ENCODE results near the gene OOSP3. TPM values are rescaled to one million over a fixed set of nuclear protein-coding genes. Genes with fewer than 3 reads are reported as not detected.

The OOSP3 gene
- total RNA-seq, 1 donor from 2014 or later = 0.29 TPM

DNA sequence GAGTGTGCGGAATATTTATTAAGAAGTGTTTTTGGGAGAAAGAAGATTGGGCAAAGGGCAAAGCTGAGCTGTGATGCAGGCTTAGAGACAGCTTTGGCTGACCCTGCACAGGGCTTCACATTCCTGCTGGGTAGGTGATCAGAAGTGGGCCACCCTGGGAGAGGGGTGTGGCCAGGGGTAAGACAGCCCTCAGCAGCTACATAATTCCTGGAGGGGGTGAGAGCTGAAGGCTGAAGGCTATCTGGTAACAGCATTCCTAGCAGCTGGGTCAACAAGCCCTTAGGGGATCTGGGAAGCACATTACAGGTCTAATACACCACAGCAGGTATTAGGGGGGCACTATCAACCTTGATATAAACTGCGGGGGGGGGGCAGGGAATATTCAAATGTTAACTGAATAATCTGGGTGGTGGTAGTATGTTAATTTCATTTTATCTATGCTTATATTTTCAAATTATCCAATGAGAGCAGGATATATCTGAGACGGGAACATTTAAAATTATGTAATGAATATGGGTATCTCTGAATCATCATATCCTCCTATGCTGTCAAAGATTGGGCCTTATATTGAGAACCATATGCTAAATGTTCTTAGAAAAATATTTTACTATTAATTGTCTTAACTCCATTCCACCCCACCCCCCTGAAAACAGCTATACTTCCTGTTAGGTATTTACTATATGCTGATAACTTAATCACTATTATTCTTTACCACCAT is 65.6 kb downstream of the OOSP3 start:
- ChIA-PET CTCF (no interaction called here), POLR2A (no interaction called here)
- ATAC-seq (ENCODE audit: low read depth) (no peak), DNase-seq (no peak)
- Mint-ChIP-seq H3K9me3 (peaks cover under 1% of the 10 kb centered on the region), H3K27ac (no peak overlapping the region), H3K27me3 (peaks cover 20% of the 10 kb centered on the region), H3K4me1 (peaks cover 2% of the 10 kb centered on the region), H3K4me3 (no peak overlapping the region), H3K36me3 (ENCODE audit: low read depth) (no peaks in the 10 kb centered on the region)
- TF ChIP-seq, protein P1, sequence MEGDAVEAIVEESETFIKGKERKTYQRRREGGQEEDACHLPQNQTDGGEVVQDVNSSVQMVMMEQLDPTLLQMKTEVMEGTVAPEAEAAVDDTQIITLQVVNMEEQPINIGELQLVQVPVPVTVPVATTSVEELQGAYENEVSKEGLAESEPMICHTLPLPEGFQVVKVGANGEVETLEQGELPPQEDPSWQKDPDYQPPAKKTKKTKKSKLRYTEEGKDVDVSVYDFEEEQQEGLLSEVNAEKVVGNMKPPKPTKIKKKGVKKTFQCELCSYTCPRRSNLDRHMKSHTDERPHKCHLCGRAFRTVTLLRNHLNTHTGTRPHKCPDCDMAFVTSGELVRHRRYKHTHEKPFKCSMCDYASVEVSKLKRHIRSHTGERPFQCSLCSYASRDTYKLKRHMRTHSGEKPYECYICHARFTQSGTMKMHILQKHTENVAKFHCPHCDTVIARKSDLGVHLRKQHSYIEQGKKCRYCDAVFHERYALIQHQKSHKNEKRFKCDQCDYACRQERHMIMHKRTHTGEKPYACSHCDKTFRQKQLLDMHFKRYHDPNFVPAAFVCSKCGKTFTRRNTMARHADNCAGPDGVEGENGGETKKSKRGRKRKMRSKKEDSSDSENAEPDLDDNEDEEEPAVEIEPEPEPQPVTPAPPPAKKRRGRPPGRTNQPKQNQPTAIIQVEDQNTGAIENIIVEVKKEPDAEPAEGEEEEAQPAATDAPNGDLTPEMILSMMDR (IDR thresholded peaks at IDR 0.05) = no peak
- intact Hi-C loops (cut with micrococcal nuclease) = no loop called here

- Mint-ChIP-seq H3K27ac (no peak overlapping the region), H3K36me3 (ENCODE audit: low read depth) (no peaks in the 10 kb centered on the region), H3K27me3 (peaks cover 20% of the 10 kb centered on the region), H3K4me1 (peaks cover 2% of the 10 kb centered on the region), H3K4me3 (no peak overlapping the region), H3K9me3 (no peaks in the 10 kb centered on the region)
- intact Hi-C loops (cut with micrococcal nuclease) = no loop called here
- POLR2A ChIA-PET = no interaction called here
- DNase-seq (no peak), ATAC-seq (ENCODE audit: low read depth) (no peak)
- TF ChIP-seq, protein P1 (IDR thresholded peaks at IDR 0.05) = no peak
- CTCF ChIA-PET = no interaction called here
These were observed 66.1 kb downstream of the OOSP3 start for GRCh38 chr11:59944720-59945119.

Other genes starting within 250 kb of the OOSP3 start
- gene PATL1, start 209.7 kb upstream of the OOSP3 start, total RNA-seq = 42.0 and 45.1 TPM in 2 replicates
- not detected in 2 replicates for gene OR10V1, start 164.9 kb upstream of the OOSP3 start, total RNA-seq
- gene STX3, start 123.4 kb upstream of the OOSP3 start, total RNA-seq = 14.5 and 16.7 TPM in 2 replicates
- 56.4 and 57.7 TPM in 2 replicates for gene MRPL16, start 68.0 kb upstream of the OOSP3 start, total RNA-seq
- not detected in 2 replicates for gene CBLIF, start 33.3 kb upstream of the OOSP3 start, total RNA-seq
- not detected in 2 replicates for gene TCN1, start 12.3 kb upstream of the OOSP3 start, total RNA-seq
- not detected in 2 replicates for gene OOSP1, start 59.6 kb downstream of the OOSP3 start, total RNA-seq
- not detected in 2 replicates for gene OOSP4A, start 85.3 kb downstream of the OOSP3 start, total RNA-seq
- not detected in 2 replicates for gene OOSP4B, start 138.4 kb downstream of the OOSP3 start, total RNA-seq
- gene OOSP2, start 161.6 kb downstream of the OOSP3 start, total RNA-seq = not detected in 2 replicates
- not detected in 2 replicates for gene MS4A3, start 177.9 kb downstream of the OOSP3 start, total RNA-seq
- gene MS4A2, start 209.9 kb downstream of the OOSP3 start, total RNA-seq = not detected in 2 replicates

All from activated B cell treated with CpG ODN at 0.5 μM for 24 hours (primary cell).